H1 (cell line): ENCODE results near the gene TCERG1L. TPM values are rescaled to one million over a fixed set of nuclear protein-coding genes. Genes with fewer than 3 reads are reported as not detected.

Experiments used
- CTCF ChIA-PET: fragments of 300-600 bp; sonication (Branson Sonifier 250); formaldehyde crosslinking; loops from one replicate; lab custom pipeline; 2021; ENCODE audit not compliant: partially characterized antibody; lab: Charles Lee
- POLR2A ChIA-PET: fragments of 300-600 bp; sonication (Branson Sonifier 250); formaldehyde crosslinking; loops from one replicate; lab custom pipeline; 2021; ENCODE audit warnings: inconsistent platforms; ENCODE audit not compliant: partially characterized antibody; lab: Charles Lee
- DNase-seq, 2 experiments: peaks; one replicate each; pipeline versions ENCODE4 v3.0.0 to v3.0.0-alpha.2; 2010 to 2022; ENCODE audit warnings: low spot score in 2 of 2, low read depth in 1 of 2, mixed read lengths in 1 of 2
- FAIRE-seq: peaks from 2 replicates; lab custom pipeline; 2011; peaks lifted over from hg19 to GRCh38; lab: Jason Lieb, UNC
- H2AFZ ChIP-seq: 2 replicates; pipeline ENCODE4 v1.8.1; 2012; ENCODE audit warnings: low read length, inconsistent platforms
- H2AK5ac ChIP-seq: 2 replicates; pipeline ENCODE4 v1.6.1; 2013; ENCODE audit warnings: low read depth, low read length
- H2BK120ac ChIP-seq: replicated peaks from 2 replicates; pipeline ENCODE3; 2013; ENCODE audit warnings: low read depth, low read length, inconsistent platforms
- H2BK12ac ChIP-seq: 2 replicates; pipeline ENCODE4 v1.6.1; 2013; ENCODE audit warnings: low read depth, low read length
- H2BK15ac ChIP-seq: 2 replicates; pipeline ENCODE4 v1.6.1; 2013; ENCODE audit warnings: low read length
- H2BK20ac ChIP-seq: 2 replicates; pipeline ENCODE4 v1.6.1; 2013; ENCODE audit warnings: low read length
- H2BK5ac ChIP-seq: 2 replicates; pipeline ENCODE4 v1.6.1; 2013; ENCODE audit warnings: low read depth, low read length
- H3K14ac ChIP-seq: 2 replicates; pipeline ENCODE4 v1.6.1; 2013; ENCODE audit warnings: inconsistent platforms; ENCODE audit not compliant: insufficient read length
- H3K18ac ChIP-seq: 2 replicates; pipeline ENCODE4 v1.6.1; 2013; ENCODE audit warnings: low read length; ENCODE audit errors: extremely low read depth
- H3K23ac ChIP-seq: 2 replicates; pipeline ENCODE4 v1.6.1; 2013; ENCODE audit warnings: inconsistent platforms; ENCODE audit not compliant: insufficient read length
- H3K23me2 ChIP-seq: 2 replicates; pipeline ENCODE4 v1.6.1; 2013; ENCODE audit warnings: low read depth, low read length
- H3K27ac ChIP-seq: 2 replicates; pipeline ENCODE4 v1.6.1; 2011; ENCODE audit warnings: low read depth, low read length, inconsistent platforms
- H3K27me3 ChIP-seq, 4 experiments: replicated peaks in 1 of 4; 1 replicate in 1 of 4; 2 replicates in 3 of 4; pipeline versions ENCODE4 v1.6.1 to v1.8.1; 2011 to 2013; ENCODE audit warnings: low read length in 3 of 4, mild to moderate bottlenecking in 3 of 4, inconsistent platforms in 2 of 4, mixed read lengths in 2 of 4, moderate library complexity in 1 of 4; ENCODE audit not compliant: control insufficient read depth in 3 of 4, insufficient read depth in 3 of 4; ENCODE audit errors: extremely low read depth in 1 of 4
- H3K36me3 ChIP-seq, 4 experiments: 2 replicates each; pipeline versions ENCODE4 v1.6.1 to v1.8.1; 2011 to 2013; ENCODE audit warnings: mild to moderate bottlenecking in 4 of 4, low read length in 3 of 4, moderate library complexity in 2 of 4, control low read depth in 1 of 4, inconsistent platforms in 1 of 4; ENCODE audit not compliant: insufficient read depth in 4 of 4, control insufficient read depth in 2 of 4
- H3K4ac ChIP-seq: replicated peaks from 2 replicates; pipeline ENCODE3; 2013; ENCODE audit warnings: low read length, low read depth, mixed read lengths, inconsistent platforms; ENCODE audit not compliant: insufficient read length
- H3K4me1 ChIP-seq, 4 experiments: replicated peaks in 1 of 4; 1 replicate in 1 of 4; 2 replicates in 3 of 4; pipeline versions ENCODE4 v1.6.1 to v1.8.1; 2011 to 2013; ENCODE audit warnings: low read length in 3 of 4, inconsistent platforms in 2 of 4, mixed read lengths in 1 of 4; ENCODE audit not compliant: insufficient read depth in 4 of 4, control insufficient read depth in 3 of 4
- H3K4me2 ChIP-seq, 2 experiments: 2 replicates each; pipeline versions ENCODE4 v1.6.1 to v1.8.1; 2011 to 2013; ENCODE audit warnings: low read depth in 2 of 2, low read length in 2 of 2, control low read depth in 1 of 2, inconsistent platforms in 1 of 2, mild to moderate bottlenecking in 1 of 2; ENCODE audit not compliant: insufficient read depth in 1 of 2
- H3K4me3 ChIP-seq, 4 experiments: fragments of 200-600, 300-600 bp in 1 of 4; sonication (generic), shearing (Covaris generic), sonication (Bioruptor Twin) in 1 of 4; 2 replicates each; pipeline versions ENCODE4 v1.5.1 to v1.8.1; 2011 to 2016; ENCODE audit warnings: low read length in 4 of 4, low read depth in 3 of 4, control low read depth in 2 of 4, inconsistent platforms in 2 of 4, mild to moderate bottlenecking in 2 of 4, mixed read lengths in 1 of 4, moderate library complexity in 1 of 4; ENCODE audit not compliant: insufficient read depth in 2 of 4; ENCODE audit errors: extremely low read depth in 1 of 4
- H3K56ac ChIP-seq: replicated peaks from 2 replicates; pipeline ENCODE3; 2013; ENCODE audit warnings: low read depth, mild to moderate bottlenecking, mixed read lengths, low read length, inconsistent platforms; ENCODE audit not compliant: insufficient read length
- H3K79me1 ChIP-seq: 2 replicates; pipeline ENCODE4 v1.6.1; 2013; ENCODE audit warnings: low read depth, low read length, control low read depth
- H3K79me2 ChIP-seq, 2 experiments: 2 replicates each; pipeline versions ENCODE4 v1.6.1 to v1.8.1; 2012 to 2013; ENCODE audit warnings: low read length in 2 of 2, mild to moderate bottlenecking in 2 of 2, inconsistent platforms in 1 of 2; ENCODE audit not compliant: insufficient read depth in 2 of 2, control insufficient read depth in 1 of 2
- H3K9ac ChIP-seq, 4 experiments: replicated peaks in 1 of 4; 1 replicate in 1 of 4; 2 replicates in 3 of 4; pipeline versions ENCODE4 v1.6.1 to v1.8.1; 2011 to 2013; ENCODE audit warnings: low read depth in 3 of 4, low read length in 3 of 4, control low read depth in 2 of 4, mild to moderate bottlenecking in 2 of 4, moderate library complexity in 2 of 4, inconsistent platforms in 1 of 4; ENCODE audit errors: extremely low read depth in 1 of 4
- H3K9me3 ChIP-seq, 2 experiments: 2 replicates each; pipeline versions ENCODE4 v1.6.1 to v1.8.1; 2012 to 2013; ENCODE audit warnings: mild to moderate bottlenecking in 2 of 2, moderate library complexity in 2 of 2, control low read depth in 1 of 2, inconsistent platforms in 1 of 2, low read depth in 1 of 2, low read length in 1 of 2, mixed read lengths in 1 of 2; ENCODE audit not compliant: insufficient read depth in 2 of 2
- H4K20me1 ChIP-seq, 2 experiments: replicated peaks in 1 of 2; 2 replicates each; pipeline versions ENCODE3 to v1.8.1; 2011 to 2013; ENCODE audit warnings: inconsistent platforms in 2 of 2, low read length in 2 of 2, mild to moderate bottlenecking in 1 of 2; ENCODE audit not compliant: insufficient read depth in 2 of 2, control insufficient read depth in 1 of 2
- H4K5ac ChIP-seq: 2 replicates; pipeline ENCODE4 v1.6.1; 2013; ENCODE audit warnings: low read length, low read depth, mixed read lengths, inconsistent platforms; ENCODE audit not compliant: insufficient read length
- H4K8ac ChIP-seq: 2 replicates; pipeline ENCODE4 v1.8.0; 2013; ENCODE audit warnings: mild to moderate bottlenecking, moderate library complexity, low read length, inconsistent platforms; ENCODE audit not compliant: insufficient read depth; ENCODE audit errors: extremely low read depth
- H4K91ac ChIP-seq: replicated peaks from 2 replicates; pipeline ENCODE3; 2013; ENCODE audit warnings: low read length, mixed read lengths, inconsistent platforms; ENCODE audit not compliant: insufficient read length
- EZH2 ChIP-seq: fragments of 200-600 bp; sonication (generic); IDR thresholded peaks from 2 replicates; pipeline ENCODE4 v1.7.1; 2012; ENCODE audit warnings: low read depth, mild to moderate bottlenecking, moderate library complexity, low read length, inconsistent platforms; ENCODE audit not compliant: severe bottlenecking
- PHF8 ChIP-seq: fragments of 200-600 bp; sonication (generic); conservative IDR thresholded peaks from 2 replicates; pipeline ENCODE4 v1.7.1; 2012; ENCODE audit warnings: low read depth, mild to moderate bottlenecking, inconsistent platforms, low read length, moderate library complexity
- WGBS, 2 experiments: shearing (Covaris generic) in 1 of 2; methylation state at CpG; one replicate each; pipeline versions ENCODE4 v1.1.6 to v1.1.7; 2013 to 2015; ENCODE audit warnings: low lambda C conversion rate in 2 of 2, mixed read lengths in 2 of 2, inconsistent platforms in 1 of 2, low coverage in 1 of 2, missing lambda C conversion rate in 1 of 2; ENCODE audit not compliant: insufficient replicate concordance in 2 of 2, insufficient coverage in 1 of 2, insufficient read length in 1 of 2; ENCODE audit errors: extremely low coverage in 1 of 2, missing lambda C conversion rate in 1 of 2; 5-methylcytosine and 5-hydroxymethylcytosine counted together
- polyA plus RNA-seq, 7 experiments: library from polyadenylated mRNA; depleted of rRNA in 3 of 7; stranded (reverse) in 5 of 7; unstranded in 2 of 7; fragments of >200 nt in 5 of 7; fragments of 200-250 nt in 2 of 7; gene quantifications; 1 replicate in 5 of 7; 2 replicates in 1 of 7; 4 replicates in 1 of 7; pipeline versions ENCODE4 v1.2.1 to v1.2.3, GENCODE V29; 2011 to 2013; ENCODE audit warnings: missing spikeins in 2 of 7, mixed read lengths in 2 of 7
- total RNA-seq: library from RNA; stranded (reverse); fragmentation: NEBNext Ultra II Directional; extraction: Animal tissue kit (Norgen Biotek cat#: 25700); gene quantifications from 2 replicates; pipeline ENCODE4 v1.2.1, GENCODE V29; 2021

The TCERG1L gene
- total and polyA plus RNA-seq, 2 of the 8 experiments (the other 6 are each of a cell fraction or from before 2014, with no cell fraction given): 3.9 to 6.9 TPM

GRCh38 chr10:131230166-131230565 is 81.4 kb downstream of the TCERG1L start:
- Histone ChIP-seq H2BK15ac (no peak overlapping the region), H3K56ac (no peak overlapping the region), H3K4me3 (no peak overlapping the region), H3K79me1 (no peaks in the 10 kb centered on the region; the same call in 1 of the 2 replicates), H4K91ac (no peak overlapping the region), H2BK12ac (no peak overlapping the region), H3K23ac (no peak overlapping the region), H3K27me3 (no peaks in the 10 kb centered on the region), H3K9me3 (no peaks in the 10 kb centered on the region; a peak in 2 of 4 replicates), H2BK20ac (no peak overlapping the region), H3K4me2 (no peak overlapping the region), H2AFZ (no peak overlapping the region), H2BK120ac (no peak overlapping the region)
- CTCF ChIA-PET: interaction anchor here (1.0 to 1.2 kb wide), 3 partner anchors 17 to 82 kb away, joined by 3 to 4 read pairs (median 3); partner anchors contain the start of gene TCERG1L
- POLR2A ChIA-PET: no interaction called here
- WGBS, 2 experiments: 87% methylated on average over 17 of the region's 17 CpGs; no CpG with 5 or more reads in 1 of the 2 experiments
- no peak for FAIRE-seq
- TF ChIP-seq PHF8: no peak
- no peak for TF ChIP-seq EZH2
- TF ChIP-seq, all 59 proteins: peak for 0
- H3K4me1 ChIP-seq: peaks cover 0 to 13% (median 5%) of the 10 kb centered on the region in 4 experiments; a peak in 3 of 7 replicates
- H2AK5ac ChIP-seq: no peak overlapping the region
- no peak overlapping the region for H4K5ac ChIP-seq
- H3K27ac ChIP-seq: no peak overlapping the region
- H3K23me2 ChIP-seq: no peaks in the 10 kb centered on the region
- H3K9ac ChIP-seq: no peak overlapping the region
- H4K8ac ChIP-seq: no peak overlapping the region
- H4K20me1 ChIP-seq: peaks cover 0 to 3% of the 10 kb centered on the region in 2 experiments
- H3K4ac ChIP-seq: no peak overlapping the region
- no peak overlapping the region for H3K18ac ChIP-seq
- H3K79me2 ChIP-seq: no peaks in the 10 kb centered on the region
- no peak overlapping the region for H3K14ac ChIP-seq
- H3K36me3 ChIP-seq: no peaks in the 10 kb centered on the region
- H2BK5ac ChIP-seq: no peak overlapping the region
- no peak for DNase-seq
